Stimulated activated CD8-positive, alpha-beta memory T cell treated with anti-CD3 and anti-CD28 coated beads, Interleukin-4, amount 100 ng/mL, for 1 hour (primary cell): ENCODE results near the gene RPS15.

Source experiments
- DNase-seq, 2 donors: peaks; one replicate each; pipeline ENCODE4 v3.0.0-alpha.2; 2020; ENCODE audit warnings: low read depth in 2 of 2, low spot score in 1 of 2

Gene RPS15

DNA sequence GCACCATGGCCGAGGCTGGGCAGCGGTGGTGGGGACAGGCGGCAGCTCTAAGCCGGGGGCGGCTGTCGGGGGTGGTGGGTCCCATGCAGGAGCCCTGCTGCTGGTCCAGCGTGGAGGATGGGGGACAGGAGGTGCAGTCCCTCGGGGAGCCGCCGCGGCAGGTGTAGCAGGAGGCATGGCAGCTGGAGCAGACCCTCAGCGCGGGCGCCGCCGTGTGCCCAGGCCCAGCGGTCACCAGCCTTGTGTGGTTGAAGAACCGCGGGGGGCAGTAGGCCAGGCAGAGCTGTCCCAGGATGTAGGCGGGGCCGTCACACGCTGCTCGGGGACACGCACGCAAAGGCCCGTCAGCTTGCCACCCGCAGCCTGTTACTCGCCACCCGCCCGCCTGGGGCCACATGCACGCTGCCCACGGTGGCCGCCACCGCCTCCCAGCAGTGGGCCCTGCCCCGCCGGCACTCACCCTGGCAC, 43.7 kb downstream of the RPS15 start:
- no peak for DNase-seq

DNA sequence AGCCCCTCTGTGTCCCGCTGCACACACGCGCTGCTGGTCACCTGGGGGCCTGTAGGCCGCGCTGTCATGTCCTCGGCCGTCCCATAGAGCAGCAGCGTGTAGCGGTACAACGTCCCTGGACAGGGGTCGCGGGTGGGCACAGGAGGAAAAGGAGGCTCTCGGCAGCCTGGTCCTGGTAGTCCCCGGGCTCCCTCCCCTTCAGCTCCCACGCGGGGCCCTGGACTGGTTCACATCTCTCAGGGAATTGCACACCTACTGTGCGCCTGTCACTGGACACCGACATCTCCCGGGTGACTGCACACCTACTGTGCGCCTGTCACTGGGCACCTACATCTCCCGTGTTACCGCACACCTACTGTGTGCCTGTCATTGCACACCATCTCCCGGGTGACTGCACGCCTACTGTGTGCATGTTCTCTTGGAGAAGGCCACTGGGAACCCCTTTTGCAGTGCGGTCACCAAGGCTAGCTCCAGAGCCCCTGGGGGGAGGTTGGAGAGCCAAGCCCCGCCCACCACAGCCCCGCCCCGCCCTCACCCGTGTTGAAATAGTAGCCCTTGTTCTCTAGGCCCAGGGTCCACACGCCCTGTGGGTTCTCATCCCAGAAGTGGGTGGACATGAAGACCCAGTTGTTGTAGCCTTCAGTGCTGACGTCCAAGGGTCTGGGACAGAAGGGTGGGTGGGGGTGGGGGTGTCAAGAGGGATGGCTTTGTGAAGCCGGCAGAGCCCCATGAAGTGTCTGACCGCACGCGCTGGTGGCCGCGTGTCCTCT, 44.4 kb downstream of the RPS15 start:
- no peak for DNase-seq

GRCh38 chr19:1483131-1483978, 45.2 kb downstream of the RPS15 start:
- DNase-seq = no peak

DNA sequence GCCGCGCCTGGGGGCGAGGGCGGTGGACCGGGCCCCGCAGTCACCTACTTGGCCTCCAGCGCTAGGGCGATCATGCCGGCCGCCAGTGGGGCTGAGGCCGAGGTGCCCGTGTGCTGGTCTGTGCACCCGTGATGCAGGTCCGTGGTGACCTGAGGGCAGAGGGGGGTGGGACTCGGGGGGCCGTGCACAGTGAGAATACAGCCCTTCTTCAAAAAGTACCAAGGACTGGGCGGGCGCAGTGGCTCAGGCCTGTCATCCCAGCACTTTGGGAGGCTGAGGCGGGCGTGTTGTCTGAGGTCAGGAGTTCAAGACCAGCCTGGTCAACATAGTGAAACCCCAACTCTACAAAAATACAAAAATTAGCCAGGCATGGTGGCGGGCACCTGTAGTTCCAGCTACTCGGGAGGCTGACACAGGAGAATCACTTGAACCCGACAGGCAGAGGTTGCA, 45.8 kb downstream of the RPS15 start:
- no peak for DNase-seq

DNA sequence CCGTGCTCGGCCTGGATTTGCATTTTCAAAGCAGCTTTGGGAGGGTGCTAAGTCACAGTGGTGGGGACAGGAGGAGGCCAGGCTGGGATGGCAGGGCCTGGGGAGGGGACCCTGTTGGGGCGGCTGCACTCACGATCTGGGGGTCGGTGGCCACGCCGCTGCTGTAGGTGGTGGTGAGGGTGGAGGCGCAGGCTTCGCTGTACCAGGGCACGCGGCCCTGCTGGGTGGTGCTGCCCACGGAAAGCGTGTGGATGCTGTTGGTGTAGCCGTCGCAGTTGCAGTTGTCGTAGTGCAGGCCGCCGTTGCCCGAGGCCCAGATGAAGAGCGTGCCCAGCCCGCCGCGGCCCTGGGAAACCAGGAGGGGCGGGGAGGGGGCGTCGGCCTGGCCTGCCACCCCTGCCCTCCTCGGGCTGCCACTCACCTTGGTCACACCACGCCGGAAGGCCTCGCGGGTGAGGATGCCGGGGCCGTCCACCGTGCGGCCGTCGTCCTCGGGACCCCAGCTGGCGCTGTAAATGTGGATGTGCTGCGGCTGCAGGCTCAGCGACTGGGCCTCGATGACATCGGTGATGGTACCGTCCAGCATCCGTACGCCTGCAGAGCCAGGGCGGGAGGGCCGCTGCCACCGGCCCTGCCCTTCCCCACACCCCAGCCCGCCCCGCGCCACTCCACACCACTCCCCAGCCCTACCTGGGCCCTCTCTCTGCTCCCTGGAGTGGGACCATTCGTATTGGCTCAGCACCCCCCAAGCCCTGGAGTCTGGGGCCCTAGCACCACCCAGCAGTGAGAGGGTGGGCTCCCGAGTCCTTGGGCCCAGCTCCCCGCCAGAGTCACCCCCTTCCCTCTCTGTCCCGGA, 48.8 kb downstream of the RPS15 start:
- no peak for DNase-seq

DNA sequence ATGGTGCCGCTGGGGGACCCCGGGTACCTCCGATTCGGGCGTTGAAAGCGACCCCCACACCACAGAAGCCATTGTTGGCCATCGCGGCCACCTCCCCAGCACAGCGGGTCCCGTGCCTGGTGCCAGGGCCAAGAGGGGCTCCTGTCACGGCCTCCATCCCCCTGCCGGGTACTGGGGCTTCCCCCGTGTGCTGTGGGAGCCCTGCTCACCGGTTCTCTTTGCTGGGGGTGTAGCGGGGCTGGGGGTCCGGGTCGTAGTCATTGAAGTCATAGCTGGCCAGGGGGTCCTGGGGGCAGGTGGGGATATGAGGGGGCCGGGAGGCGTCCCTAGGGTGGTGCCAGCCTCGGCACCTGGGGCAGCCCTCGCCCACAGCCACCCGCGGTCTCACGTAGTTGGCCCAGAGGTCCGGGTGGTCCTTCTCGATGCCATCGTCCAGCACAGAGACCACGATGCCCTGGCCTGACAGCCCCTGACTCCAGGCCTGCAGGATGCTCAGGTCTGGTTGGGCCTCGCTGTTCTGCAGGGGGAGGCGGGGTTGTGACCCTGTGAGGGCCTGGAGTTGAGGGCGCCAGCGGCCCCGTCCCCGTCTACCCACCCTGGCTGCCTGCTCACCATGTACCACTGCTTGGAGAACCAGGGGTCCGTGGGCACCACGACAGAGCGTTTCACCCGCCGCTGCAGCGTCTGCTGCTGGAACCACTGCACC, 49.5 kb downstream of the RPS15 start:
- DNase-seq = no peak

- no peak for DNase-seq
Measured at GRCh38 chr19:1488282-1488601, 50.0 kb downstream of the RPS15 start.

- DNase-seq = no peak
Measured at GRCh38 chr19:1489463-1490310, 51.5 kb downstream of the RPS15 start.
